Left kidney (tissue), 2 donors: Measurements from ENCODE around the gene MPZL3. TPM values are rescaled to one million over a fixed set of nuclear protein-coding genes. Genes with fewer than 3 reads are reported as not detected.
"Not testable (repeated sequence)": the region's sequence is repeated elsewhere in the genome, so short reads cannot be mapped to it uniquely, and the experiment has no call there.

Experiments used
- DNase-seq: peaks from one replicate; pipeline ENCODE4 v3.0.0-alpha.2; 2013
- polyA plus RNA-seq: library from polyadenylated mRNA; unstranded; fragments of 120-200 nt; gene quantifications from one replicate; pipeline ENCODE4 v1.2.1, GENCODE V29; 2013; ENCODE audit not compliant: insufficient read length

Gene MPZL3
- polyA plus RNA-seq, 1 donor: 6.5 TPM

GRCh38 chr11:118184784-118185579 lies 67.2 kb downstream of the MPZL3 start:
- no peak for DNase-seq

- not testable (repeated sequence) for DNase-seq
Observed at GRCh38 chr11:118183691-118184090, 68.5 kb downstream of the MPZL3 start.

- DNase-seq: peak; percentile 73
Observed at GRCh38 chr11:118180300-118180703, 71.9 kb downstream of the MPZL3 start.

- no peak for DNase-seq
Observed at GRCh38 chr11:118176778-118177134, 75.4 kb downstream of the MPZL3 start.

Other genes starting within 250 kb of the MPZL3 start
- gene TMPRSS4, start 175.3 kb downstream of the MPZL3 start, polyA plus RNA-seq: 30.2 TPM
- gene SMIM35, start 165.4 kb downstream of the MPZL3 start, polyA plus RNA-seq: 0.17 TPM
- 0.75 TPM for gene SCN4B, start 99.5 kb downstream of the MPZL3 start, polyA plus RNA-seq
- 3.0 TPM for gene SCN2B, start 75.7 kb downstream of the MPZL3 start, polyA plus RNA-seq
- gene JAML, start 27.4 kb downstream of the MPZL3 start, polyA plus RNA-seq: 1.5 TPM
- 28.3 TPM for gene MPZL2, start 11.9 kb upstream of the MPZL3 start, polyA plus RNA-seq
- gene CD3E, start 52.4 kb upstream of the MPZL3 start, polyA plus RNA-seq: 0.22 TPM
- gene CD3D, start 90.3 kb upstream of the MPZL3 start, polyA plus RNA-seq: 0.50 TPM
- gene CD3G, start 92.0 kb upstream of the MPZL3 start, polyA plus RNA-seq: 0.25 TPM
- 53.0 TPM for gene UBE4A, start 107.2 kb upstream of the MPZL3 start, polyA plus RNA-seq
- gene ATP5MG, start 149.2 kb upstream of the MPZL3 start, polyA plus RNA-seq: 383 TPM
- gene KMT2A, start 184.1 kb upstream of the MPZL3 start, polyA plus RNA-seq: 56.7 TPM